A549 (cell line): ENCODE measurements around the gene SMARCB1.

Experiments used
- CHD2 ChIP-seq: fragments of 150-350 bp; IDR thresholded peaks from 2 replicates; pipeline ENCODE4 v1.6.1; 2014; ENCODE audit warnings: low read length; ENCODE audit not compliant: partially characterized antibody
- CTCF ChIP-seq: fragments of >200 bp; sonication (Bioruptor Twin); formaldehyde crosslinking; IDR thresholded peaks from 3 replicates; pipeline ENCODE4 v1.5.1; 2016
- EP300 ChIP-seq, 2 experiments: fragments of >200 bp; sonication (Bioruptor Twin); formaldehyde crosslinking; IDR thresholded peaks; 2 replicates in 1 of 2; 3 replicates in 1 of 2; pipeline ENCODE4 v1.6.1; 2016 to 2017
- HMGXB4 ChIP-seq: fragments of 250-450 bp; sonication (Bioruptor Pico); IDR thresholded peaks from 2 replicates; pipeline ENCODE4 v1.5.0; 2021; ENCODE audit warnings: mild to moderate bottlenecking, moderate library complexity, borderline replicate concordance
- POLR2A ChIP-seq: IDR thresholded peaks from 2 replicates; pipeline ENCODE4 v1.6.1; 2012; ENCODE audit warnings: mild to moderate bottlenecking, low read length
- RCOR1 ChIP-seq: fragments of 150-350 bp; IDR thresholded peaks from 2 replicates; pipeline ENCODE4 v1.6.1; 2014; ENCODE audit warnings: antibody characterized with exemption, low read length, low read depth

- no peak for TF ChIP-seq RCOR1
- no peak for TF ChIP-seq CHD2
- TF ChIP-seq POLR2A: no peak
- no peak for TF ChIP-seq EP300 (IDR thresholded peaks at IDR 0.05)
- no peak for TF ChIP-seq HMGXB4 (CRISPR knock-in tag)
- TF ChIP-seq CTCF: no peak
Measured at GRCh38 chr22:23836281-23836680, 49.5 kb downstream of the SMARCB1 start.
